HEK293 (cell line): ENCODE data around the gene FARSA.

Experiments used
- GLIS1 ChIP-seq: fragments of 450-650 bp; formaldehyde crosslinking; IDR thresholded peaks from 2 replicates; pipeline ENCODE4 v1.5.1; 2016; ENCODE audit warnings: missing biosample characterization, missing genetic modification characterization
- HIC1 ChIP-seq: fragments of 450-650 bp; formaldehyde crosslinking; IDR thresholded peaks from 2 replicates; pipeline ENCODE4 v1.5.1; 2016; ENCODE audit warnings: missing biosample characterization, missing genetic modification characterization
- HOXC10 ChIP-seq: sonication (generic); formaldehyde crosslinking; IDR thresholded peaks from 2 replicates; pipeline ENCODE4 v1.8.1; 2023; ENCODE audit warnings: mild to moderate bottlenecking, missing genetic modification reagents
- MYNN ChIP-seq: fragments of 450-650 bp; formaldehyde crosslinking; IDR thresholded peaks from 2 replicates; pipeline ENCODE4 v1.5.1; 2016; ENCODE audit warnings: missing biosample characterization, missing genetic modification characterization, borderline replicate concordance
- REPIN1 ChIP-seq: fragments of 450-650 bp; formaldehyde crosslinking; IDR thresholded peaks from 2 replicates; pipeline ENCODE4 v1.5.1; 2017; ENCODE audit warnings: missing biosample characterization, missing genetic modification characterization, low read depth
- SALL2 ChIP-seq: fragments of 450-650 bp; formaldehyde crosslinking; IDR thresholded peaks from 2 replicates; pipeline ENCODE4 v1.5.0; 2017; ENCODE audit warnings: missing biosample characterization, mild to moderate bottlenecking, missing genetic modification characterization, borderline replicate concordance
- TCF7L2 ChIP-seq: IDR thresholded peaks from 2 replicates; pipeline ENCODE4 v1.6.1; 2011; ENCODE audit warnings: low read depth, mild to moderate bottlenecking, inconsistent platforms, low read length, moderate library complexity, borderline replicate concordance
- TSHZ1 ChIP-seq: fragments of 450-650 bp; formaldehyde crosslinking; IDR thresholded peaks from 2 replicates; pipeline ENCODE4 v1.5.1; 2016; ENCODE audit warnings: missing biosample characterization, missing genetic modification characterization, borderline replicate concordance
- WT1 ChIP-seq: fragments of 450-650 bp; formaldehyde crosslinking; IDR thresholded peaks from 2 replicates; pipeline ENCODE4 v1.5.1; 2016; ENCODE audit warnings: missing biosample characterization, missing genetic modification characterization
- YY1 ChIP-seq: fragments of 450-650 bp; formaldehyde crosslinking; IDR thresholded peaks from 2 replicates; pipeline ENCODE4 v1.5.1; 2018; ENCODE audit warnings: missing biosample characterization, missing genetic modification characterization
- ZBTB17 ChIP-seq: fragments of 450-650 bp; formaldehyde crosslinking; IDR thresholded peaks from 2 replicates; pipeline ENCODE4 v1.5.1; 2016; ENCODE audit warnings: missing biosample characterization, missing genetic modification characterization
- ZNF354C ChIP-seq: fragments of 450-650 bp; formaldehyde crosslinking; IDR thresholded peaks from 2 replicates; pipeline ENCODE4 v1.5.1; 2016; ENCODE audit warnings: missing biosample characterization, missing genetic modification characterization, low read depth, borderline replicate concordance
- ZNF626 ChIP-seq: fragments of 450-650 bp; sonication (Bioruptor Pico); formaldehyde crosslinking; IDR thresholded peaks from 2 replicates; pipeline ENCODE4 v1.5.1; 2018; ENCODE audit warnings: missing biosample characterization, missing genetic modification characterization, inconsistent platforms
- ZNF660 ChIP-seq: fragments of 450-650 bp; IDR thresholded peaks from 2 replicates; pipeline ENCODE4 v1.5.1; 2018; ENCODE audit warnings: missing biosample characterization, mild to moderate bottlenecking, missing genetic modification characterization
- ZNF843 ChIP-seq: fragments of 450-650 bp; formaldehyde crosslinking; IDR thresholded peaks from 2 replicates; pipeline ENCODE4 v1.5.1; 2016; ENCODE audit warnings: missing biosample characterization, missing genetic modification characterization
- ZSCAN16 ChIP-seq: fragments of 450-650 bp; formaldehyde crosslinking; IDR thresholded peaks from 2 replicates; pipeline ENCODE4 v1.5.1; 2016; ENCODE audit warnings: missing biosample characterization, missing genetic modification characterization
- ZSCAN5A ChIP-seq: fragments of 450-650 bp; formaldehyde crosslinking; IDR thresholded peaks from 2 replicates; pipeline ENCODE4 v1.5.1; 2016; ENCODE audit warnings: missing biosample characterization, missing genetic modification characterization
- ZXDB ChIP-seq: fragments of 450-650 bp; formaldehyde crosslinking; IDR thresholded peaks from 2 replicates; pipeline ENCODE4 v1.5.1; 2016; ENCODE audit warnings: missing biosample characterization, missing genetic modification characterization
- TF ChIP-seq, protein P1 (sequence below): fragments of 450-650 bp; formaldehyde crosslinking; IDR thresholded peaks from 2 replicates; pipeline ENCODE4 v1.5.1; 2017; ENCODE audit warnings: missing biosample characterization, mild to moderate bottlenecking, missing genetic modification characterization, moderate library complexity
- TF ChIP-seq, protein P2 (sequence below): fragments of 450-650 bp; formaldehyde crosslinking; optimal IDR thresholded peaks from 2 replicates; pipeline ENCODE3; 2016; ENCODE audit warnings: missing biosample characterization, mild to moderate bottlenecking, missing genetic modification characterization
- TF ChIP-seq, protein P3 (sequence below): fragments of 450-650 bp; IDR thresholded peaks from 2 replicates; pipeline ENCODE4 v1.5.1; 2018; ENCODE audit warnings: missing biosample characterization, mild to moderate bottlenecking, missing genetic modification characterization
- TF ChIP-seq, protein P4 (sequence below): fragments of 450-650 bp; formaldehyde crosslinking; IDR thresholded peaks from 2 replicates; pipeline ENCODE4 v1.5.1; 2016; ENCODE audit warnings: missing biosample characterization, missing genetic modification characterization
- TF ChIP-seq, protein P5 (sequence below): fragments of 450-650 bp; formaldehyde crosslinking; IDR thresholded peaks from 2 replicates; pipeline ENCODE4 v1.5.1; 2017; ENCODE audit warnings: missing biosample characterization, missing genetic modification characterization
- TF ChIP-seq, protein P6 (sequence below): fragments of 450-650 bp; formaldehyde crosslinking; IDR thresholded peaks from 2 replicates; pipeline ENCODE4 v1.5.1; 2016; ENCODE audit warnings: missing biosample characterization, missing genetic modification characterization

FARSA gene

DNA sequence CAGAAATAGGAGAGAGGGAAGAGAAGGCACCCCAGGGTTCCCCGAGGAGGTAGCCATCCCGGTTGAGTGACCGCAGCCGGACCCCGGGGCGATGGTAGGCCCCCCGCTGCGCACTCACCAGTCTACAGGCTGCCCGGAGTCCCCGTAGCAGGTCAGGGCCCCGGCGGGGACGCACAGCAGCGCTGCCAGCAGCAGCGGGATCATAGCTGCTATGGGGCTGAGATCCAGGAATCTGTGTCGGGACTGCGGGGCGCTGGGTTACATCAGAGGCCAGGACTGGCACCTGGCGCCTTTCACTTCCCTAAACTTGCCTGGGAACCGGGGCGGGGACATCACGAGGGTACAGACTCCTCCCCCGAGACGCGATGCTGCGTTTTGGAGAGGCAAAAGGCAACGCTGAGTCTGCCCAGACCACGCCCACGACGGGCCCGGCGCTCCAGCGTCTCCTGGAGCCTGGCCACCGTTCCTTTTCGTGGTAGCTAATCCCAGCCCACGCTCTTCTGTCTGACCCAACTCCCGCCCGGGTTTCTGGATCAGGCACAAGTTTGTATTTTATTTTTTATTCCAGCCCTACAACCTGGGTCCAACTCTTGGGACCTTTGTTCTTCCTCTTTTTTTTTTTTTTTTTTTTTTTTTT, 52.2 kb downstream of the FARSA start, which contains the start of gene DNASE2 (continued):
- TF ChIP-seq, protein P1, sequence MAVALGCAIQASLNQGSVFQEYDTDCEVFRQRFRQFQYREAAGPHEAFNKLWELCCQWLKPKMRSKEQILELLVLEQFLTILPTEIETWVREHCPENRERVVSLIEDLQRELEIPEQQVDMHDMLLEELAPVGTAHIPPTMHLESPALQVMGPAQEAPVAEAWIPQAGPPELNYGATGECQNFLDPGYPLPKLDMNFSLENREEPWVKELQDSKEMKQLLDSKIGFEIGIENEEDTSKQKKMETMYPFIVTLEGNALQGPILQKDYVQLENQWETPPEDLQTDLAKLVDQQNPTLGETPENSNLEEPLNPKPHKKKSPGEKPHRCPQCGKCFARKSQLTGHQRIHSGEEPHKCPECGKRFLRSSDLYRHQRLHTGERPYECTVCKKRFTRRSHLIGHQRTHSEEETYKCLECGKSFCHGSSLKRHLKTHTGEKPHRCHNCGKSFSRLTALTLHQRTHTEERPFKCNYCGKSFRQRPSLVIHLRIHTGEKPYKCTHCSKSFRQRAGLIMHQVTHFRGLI = no peak
- 0 out of 2 replicates have a peak, but pooled peaks have one; percentile 16 for TF ChIP-seq ZSCAN5A (tag by site-specific recombination)
- TF ChIP-seq, protein P2, sequence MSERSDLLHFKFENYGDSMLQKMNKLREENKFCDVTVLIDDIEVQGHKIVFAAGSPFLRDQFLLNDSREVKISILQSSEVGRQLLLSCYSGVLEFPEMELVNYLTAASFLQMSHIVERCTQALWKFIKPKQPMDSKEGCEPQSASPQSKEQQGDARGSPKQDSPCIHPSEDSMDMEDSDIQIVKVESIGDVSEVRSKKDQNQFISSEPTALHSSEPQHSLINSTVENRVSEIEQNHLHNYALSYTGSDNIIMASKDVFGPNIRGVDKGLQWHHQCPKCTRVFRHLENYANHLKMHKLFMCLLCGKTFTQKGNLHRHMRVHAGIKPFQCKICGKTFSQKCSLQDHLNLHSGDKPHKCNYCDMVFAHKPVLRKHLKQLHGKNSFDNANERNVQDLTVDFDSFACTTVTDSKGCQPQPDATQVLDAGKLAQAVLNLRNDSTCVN (tag by site-specific recombination) = peak; percentile 49
- 0 out of 2 replicates have a peak, but pooled peaks have one; percentile 64 for TF ChIP-seq ZBTB17 (tag by site-specific recombination)
- TF ChIP-seq, protein P3, sequence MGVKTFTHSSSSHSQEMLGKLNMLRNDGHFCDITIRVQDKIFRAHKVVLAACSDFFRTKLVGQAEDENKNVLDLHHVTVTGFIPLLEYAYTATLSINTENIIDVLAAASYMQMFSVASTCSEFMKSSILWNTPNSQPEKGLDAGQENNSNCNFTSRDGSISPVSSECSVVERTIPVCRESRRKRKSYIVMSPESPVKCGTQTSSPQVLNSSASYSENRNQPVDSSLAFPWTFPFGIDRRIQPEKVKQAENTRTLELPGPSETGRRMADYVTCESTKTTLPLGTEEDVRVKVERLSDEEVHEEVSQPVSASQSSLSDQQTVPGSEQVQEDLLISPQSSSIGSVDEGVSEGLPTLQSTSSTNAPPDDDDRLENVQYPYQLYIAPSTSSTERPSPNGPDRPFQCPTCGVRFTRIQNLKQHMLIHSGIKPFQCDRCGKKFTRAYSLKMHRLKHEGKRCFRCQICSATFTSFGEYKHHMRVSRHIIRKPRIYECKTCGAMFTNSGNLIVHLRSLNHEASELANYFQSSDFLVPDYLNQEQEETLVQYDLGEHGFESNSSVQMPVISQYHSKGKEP = 0 out of 2 replicates have a peak, but pooled peaks have one; percentile 0
- no peak for TF ChIP-seq ZNF354C (tag by site-specific recombination)
- no peak for TF ChIP-seq HOXC10 (CRISPR knock-in tag)
- TF ChIP-seq ZSCAN16 (tag by site-specific recombination) = no peak
- TF ChIP-seq MYNN (tag by site-specific recombination) = no peak
- TF ChIP-seq, protein P4, sequence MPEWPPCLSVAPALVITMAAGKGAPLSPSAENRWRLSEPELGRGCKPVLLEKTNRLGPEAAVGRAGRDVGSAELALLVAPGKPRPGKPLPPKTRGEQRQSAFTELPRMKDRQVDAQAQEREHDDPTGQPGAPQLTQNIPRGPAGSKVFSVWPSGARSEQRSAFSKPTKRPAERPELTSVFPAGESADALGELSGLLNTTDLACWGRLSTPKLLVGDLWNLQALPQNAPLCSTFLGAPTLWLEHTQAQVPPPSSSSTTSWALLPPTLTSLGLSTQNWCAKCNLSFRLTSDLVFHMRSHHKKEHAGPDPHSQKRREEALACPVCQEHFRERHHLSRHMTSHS (tag by site-specific recombination) = no peak
- TF ChIP-seq TCF7L2 = no peak
- TF ChIP-seq TSHZ1 (tag by site-specific recombination) = no peak
- TF ChIP-seq ZNF660 (tag by site-specific recombination) = peak; percentile 80
- no peak for TF ChIP-seq ZNF626 (tag by site-specific recombination)
- TF ChIP-seq WT1 = no peak
- TF ChIP-seq ZNF843 (tag by site-specific recombination) = peak; percentile 20; the same call in 1 of the 2 replicates
- TF ChIP-seq, protein P5, sequence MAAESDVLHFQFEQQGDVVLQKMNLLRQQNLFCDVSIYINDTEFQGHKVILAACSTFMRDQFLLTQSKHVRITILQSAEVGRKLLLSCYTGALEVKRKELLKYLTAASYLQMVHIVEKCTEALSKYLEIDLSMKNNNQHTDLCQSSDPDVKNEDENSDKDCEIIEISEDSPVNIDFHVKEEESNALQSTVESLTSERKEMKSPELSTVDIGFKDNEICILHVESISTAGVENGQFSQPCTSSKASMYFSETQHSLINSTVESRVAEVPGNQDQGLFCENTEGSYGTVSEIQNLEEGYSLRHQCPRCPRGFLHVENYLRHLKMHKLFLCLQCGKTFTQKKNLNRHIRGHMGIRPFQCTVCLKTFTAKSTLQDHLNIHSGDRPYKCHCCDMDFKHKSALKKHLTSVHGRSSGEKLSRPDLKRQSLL (tag by site-specific recombination) = peak; percentile 98
- TF ChIP-seq HIC1 (tag by site-specific recombination) = peak; percentile 94
- no peak for TF ChIP-seq YY1
- TF ChIP-seq, protein P6, sequence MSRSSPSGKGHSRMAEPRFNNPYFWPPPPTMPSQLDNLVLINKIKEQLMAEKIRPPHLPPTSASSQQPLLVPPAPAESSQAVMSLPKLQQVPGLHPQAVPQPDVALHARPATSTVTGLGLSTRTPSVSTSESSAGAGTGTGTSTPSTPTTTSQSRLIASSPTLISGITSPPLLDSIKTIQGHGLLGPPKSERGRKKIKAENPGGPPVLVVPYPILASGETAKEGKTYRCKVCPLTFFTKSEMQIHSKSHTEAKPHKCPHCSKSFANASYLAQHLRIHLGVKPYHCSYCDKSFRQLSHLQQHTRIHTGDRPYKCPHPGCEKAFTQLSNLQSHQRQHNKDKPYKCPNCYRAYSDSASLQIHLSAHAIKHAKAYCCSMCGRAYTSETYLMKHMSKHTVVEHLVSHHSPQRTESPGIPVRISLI (tag by site-specific recombination) = no peak; the same call in 1 of the 2 replicates
- no peak for TF ChIP-seq REPIN1
- TF ChIP-seq GLIS1 (tag by site-specific recombination) = peak; percentile 96
- peak; percentile 88 for TF ChIP-seq ZXDB (tag by site-specific recombination)
- TF ChIP-seq SALL2 = no peak
